ENCODE measurements around the gene HEXD.

HEXD gene

DNA sequence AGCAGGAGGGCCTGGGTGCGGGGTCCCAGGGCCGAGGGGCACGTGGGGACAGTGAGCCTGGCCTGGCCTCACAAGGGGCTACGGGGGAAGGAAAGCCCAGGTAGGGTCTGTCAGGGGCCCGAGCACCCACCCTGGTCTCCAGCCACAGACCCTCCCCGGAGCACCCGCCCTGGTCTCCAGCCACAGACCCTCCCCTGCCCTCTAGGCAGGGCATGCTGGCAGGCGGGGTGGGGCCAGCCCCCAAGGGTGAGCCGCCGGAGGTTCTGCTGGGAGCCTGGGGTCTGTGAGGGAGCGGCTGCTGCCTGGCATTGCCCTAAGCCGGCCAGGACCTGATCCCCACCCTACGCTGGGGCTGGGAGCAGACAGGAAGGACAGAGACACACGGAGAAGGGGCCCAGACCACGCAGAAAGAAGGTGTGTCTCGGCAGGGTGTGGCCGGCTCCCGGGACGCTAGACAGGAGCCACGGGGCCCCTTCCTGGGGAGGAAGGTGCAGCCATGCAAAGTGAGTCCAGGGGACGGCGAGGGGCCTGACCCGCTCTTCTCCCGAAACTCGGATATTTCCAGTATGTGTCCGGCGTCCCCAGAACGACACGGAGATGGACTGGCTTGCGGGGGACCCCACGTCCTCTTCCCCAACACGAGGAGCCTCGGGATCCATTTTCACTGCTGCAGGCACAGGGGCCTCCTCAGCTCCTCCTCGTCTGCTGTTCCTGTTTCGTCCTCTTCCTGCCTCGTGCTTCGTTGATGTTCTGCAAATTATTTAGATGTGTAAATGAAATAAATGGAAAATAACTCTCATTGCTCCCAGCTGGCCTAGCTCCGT is 31.1 kb upstream of the HEXD start:
- Mint-ChIP-seq H3K4me1 (peaks cover 7% of the 10 kb centered on the region), H3K9me3 (no peaks in the 10 kb centered on the region), H3K36me3 (no peaks in the 10 kb centered on the region), H3K27ac (no peak overlapping the region), H3K27me3 (peaks cover 47% of the 10 kb centered on the region), H3K4me3 (no peak overlapping the region)
- no peak for DNase-seq
- CTCF ChIA-PET, result no interaction called here

DNA sequence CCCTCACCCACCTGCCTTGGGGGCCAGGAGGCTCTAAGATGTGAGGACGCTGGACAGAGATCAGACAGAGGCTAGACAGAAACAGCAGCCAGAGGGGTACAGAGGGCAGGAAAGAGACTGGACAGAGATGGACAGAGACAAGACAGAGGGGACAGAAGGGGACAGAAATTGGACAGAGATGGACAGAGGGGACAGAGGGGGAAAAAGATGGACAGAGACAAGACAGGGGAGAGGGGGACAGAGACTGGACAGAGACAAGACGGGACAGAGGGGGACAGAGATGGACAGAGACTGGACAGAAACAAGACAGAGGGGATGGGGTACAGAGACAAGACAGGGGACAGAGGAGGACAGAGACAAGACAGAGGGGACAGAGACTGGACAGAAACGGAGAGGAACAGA is 30.4 kb upstream of the HEXD start:
- no peak for DNase-seq
- Mint-ChIP-seq H3K4me1 (peaks cover 7% of the 10 kb centered on the region), H3K27me3 (peaks cover 41% of the 10 kb centered on the region), H3K4me3 (no peak overlapping the region), H3K27ac (no peak overlapping the region), H3K9me3 (no peaks in the 10 kb centered on the region), H3K36me3 (peaks cover under 1% of the 10 kb centered on the region)
- CTCF ChIA-PET, result no interaction called here

DNA sequence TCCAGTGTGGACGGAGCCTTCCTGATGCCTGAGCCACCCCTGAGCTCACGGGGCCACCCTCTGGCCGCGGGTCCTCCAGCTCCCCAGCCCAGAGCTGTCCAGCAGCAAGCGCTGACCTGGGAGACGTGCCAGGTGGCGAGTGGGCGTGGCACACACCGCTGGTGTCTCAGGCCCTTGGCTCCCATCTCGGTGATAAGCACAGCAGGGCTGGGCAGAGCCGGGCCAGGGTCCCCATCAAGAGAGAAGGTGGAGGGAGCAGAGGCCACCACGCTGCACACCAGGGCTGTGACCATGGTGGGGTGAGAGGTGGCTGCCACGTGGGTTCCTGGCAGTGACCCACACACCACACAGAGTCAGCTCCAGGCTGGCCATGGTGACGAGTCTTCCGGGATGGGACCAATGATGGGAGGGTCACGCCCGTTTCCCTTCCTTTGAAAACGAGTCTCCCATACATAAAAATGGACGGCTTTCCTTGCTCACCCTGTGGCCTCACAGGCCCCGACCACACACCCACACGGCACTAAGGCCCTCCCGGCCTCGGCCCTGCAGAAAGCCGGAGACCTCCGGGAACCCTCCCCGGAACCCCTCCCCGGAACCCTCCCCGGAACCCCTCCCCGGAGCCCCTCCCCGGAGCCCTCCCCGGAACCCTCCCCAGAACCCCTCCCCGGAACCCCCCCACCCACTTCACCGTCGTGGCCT is 29.8 kb upstream of the HEXD start:
- no peaks in the 10 kb centered on the region for H3K9me3 Mint-ChIP-seq

DNA sequence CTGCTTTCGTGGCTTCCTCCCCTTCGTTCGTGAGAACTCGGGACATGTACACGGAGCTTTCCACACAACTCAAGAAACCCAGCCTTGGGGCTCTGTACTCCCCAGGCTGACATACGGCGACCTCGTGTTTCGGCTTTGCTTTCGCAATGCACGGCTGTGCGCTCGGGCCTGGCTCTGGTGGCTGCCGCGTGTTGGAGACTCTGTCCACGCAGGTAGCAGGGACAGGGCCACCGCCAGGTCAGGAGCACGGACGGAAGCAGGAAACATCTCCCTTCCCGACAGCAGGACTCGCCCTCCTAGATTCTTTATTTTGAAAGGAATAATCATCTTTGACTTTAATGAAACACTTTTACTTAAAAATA is 29.2 kb upstream of the HEXD start:
- no peak for DNase-seq
- CTCF ChIA-PET, result no interaction called here
- Mint-ChIP-seq H3K27ac (no peak overlapping the region), H3K4me1 (peaks cover 7% of the 10 kb centered on the region), H3K4me3 (no peak overlapping the region), H3K9me3 (no peaks in the 10 kb centered on the region), H3K27me3 (peaks cover 35% of the 10 kb centered on the region), H3K36me3 (peaks cover 2% of the 10 kb centered on the region)

More for the DNA sequence above, 29.8 kb upstream of the HEXD start:
- peaks cover 40% of the 10 kb centered on the region for H3K27me3 Mint-ChIP-seq
- DNase-seq, result no peak
- H3K36me3 Mint-ChIP-seq, result peaks cover 2% of the 10 kb centered on the region
- peaks cover 7% of the 10 kb centered on the region for H3K4me1 Mint-ChIP-seq
- H3K4me3 Mint-ChIP-seq, result no peak overlapping the region
- CTCF ChIA-PET, result no interaction called here
- H3K27ac Mint-ChIP-seq, result no peak overlapping the region

DNA sequence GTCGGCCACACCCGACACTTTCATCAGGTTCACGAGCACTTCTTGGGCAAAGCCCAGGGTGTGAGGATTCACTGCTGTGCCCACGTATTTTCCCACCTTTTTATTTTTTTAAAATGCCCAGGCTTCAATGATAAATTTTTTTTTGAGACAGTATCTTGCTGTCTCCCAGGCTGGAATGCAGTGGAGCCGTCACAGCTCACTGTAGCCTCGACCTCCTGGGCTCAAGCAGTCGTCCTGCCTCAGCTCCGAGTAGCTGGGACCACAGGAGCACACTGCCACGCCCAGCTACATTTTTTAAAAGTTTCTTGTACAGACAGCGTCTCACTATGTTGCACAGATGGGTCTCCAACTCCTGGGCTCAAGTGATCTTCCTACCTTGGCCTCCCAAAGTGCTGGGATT is 28.8 kb upstream of the HEXD start:
- Mint-ChIP-seq H3K27ac (no peak overlapping the region), H3K9me3 (no peaks in the 10 kb centered on the region), H3K36me3 (peaks cover 2% of the 10 kb centered on the region)

DNA sequence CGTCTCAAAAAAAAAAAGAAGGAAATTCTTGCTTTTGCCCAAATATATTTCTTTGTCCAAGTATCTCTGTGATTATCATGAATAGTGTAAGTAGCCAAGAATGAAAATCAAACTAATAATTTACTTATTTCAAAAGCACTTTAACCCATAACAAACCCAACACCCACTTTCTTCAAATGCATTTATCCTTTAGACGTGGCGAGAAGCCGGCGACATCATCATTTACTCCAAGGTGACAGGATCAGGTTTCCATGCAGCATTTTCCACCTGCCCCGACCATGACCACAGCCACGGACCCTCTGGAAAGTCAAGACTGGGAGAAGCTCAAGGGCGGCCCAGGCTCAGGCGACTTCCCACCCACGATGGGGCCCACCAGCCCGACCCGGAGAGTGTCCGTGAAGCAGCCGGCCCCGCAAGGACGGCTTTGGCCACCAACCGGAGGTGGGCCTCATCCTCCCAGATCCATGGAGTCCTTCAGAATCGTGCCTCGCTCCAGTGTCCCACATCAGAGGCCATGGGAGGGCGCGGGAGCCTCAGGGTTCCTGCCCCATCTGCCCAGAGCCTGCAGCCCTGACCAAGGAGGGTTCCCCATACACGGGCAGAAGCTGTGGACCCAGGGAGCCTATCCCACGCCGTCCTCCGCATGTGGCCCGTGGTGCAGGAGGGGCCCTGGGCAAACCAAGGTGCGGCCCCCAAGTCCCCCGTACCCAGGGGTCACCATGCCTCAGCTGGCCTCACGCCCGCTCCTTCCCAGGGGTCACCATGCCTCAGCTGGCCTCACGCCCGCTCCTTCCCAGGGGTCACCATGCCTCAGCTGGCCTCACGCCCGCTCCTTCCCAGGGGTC is 27.9 kb upstream of the HEXD start:
- no peaks in the 10 kb centered on the region for H3K9me3 Mint-ChIP-seq
- H3K4me3 Mint-ChIP-seq, result no peak overlapping the region
- H3K27ac Mint-ChIP-seq, result no peak overlapping the region
- no peak for DNase-seq
- H3K27me3 Mint-ChIP-seq, result peaks cover 22% of the 10 kb centered on the region
- CTCF ChIA-PET, result no interaction called here
- H3K4me1 Mint-ChIP-seq, result peaks cover 7% of the 10 kb centered on the region
- peaks cover 2% of the 10 kb centered on the region for H3K36me3 Mint-ChIP-seq

More for the DNA sequence above, 28.8 kb upstream of the HEXD start:
- peaks cover 31% of the 10 kb centered on the region for H3K27me3 Mint-ChIP-seq
- CTCF ChIA-PET, result no interaction called here
- no peak overlapping the region for H3K4me3 Mint-ChIP-seq
- no peak for DNase-seq
- peaks cover 7% of the 10 kb centered on the region for H3K4me1 Mint-ChIP-seq

DNA sequence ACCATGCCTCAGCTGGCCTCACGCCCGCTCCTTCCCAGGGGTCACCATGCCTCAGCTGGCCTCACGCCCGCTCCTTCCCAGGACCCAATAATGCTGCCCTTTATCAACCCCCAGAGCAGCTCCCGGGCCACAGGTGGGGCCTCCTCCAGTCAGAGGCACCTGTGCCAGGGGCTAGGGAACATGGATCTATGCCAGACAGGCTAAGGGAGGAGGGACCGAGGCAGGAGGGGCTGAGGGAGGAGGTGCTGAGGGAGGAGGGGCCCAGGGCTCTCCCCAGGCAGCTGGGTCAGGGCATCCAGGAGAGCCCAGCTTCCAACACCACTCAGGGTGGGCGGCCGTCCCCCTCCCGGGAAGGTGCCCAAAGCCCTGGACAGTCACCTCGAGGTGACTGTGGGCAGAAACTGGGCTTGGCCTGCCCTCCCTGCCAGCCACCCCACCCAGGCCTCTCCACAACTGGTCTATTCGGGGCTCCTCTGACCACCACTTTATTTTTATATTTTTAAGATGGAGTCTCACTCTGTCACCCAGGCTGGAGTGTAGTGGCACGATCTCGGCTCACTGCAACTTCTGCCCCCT is 27.2 kb upstream of the HEXD start:
- Mint-ChIP-seq H3K4me1 (peaks cover 7% of the 10 kb centered on the region), H3K27ac (no peak overlapping the region), H3K36me3 (peaks cover 2% of the 10 kb centered on the region), H3K9me3 (no peaks in the 10 kb centered on the region), H3K27me3 (peaks cover 17% of the 10 kb centered on the region), H3K4me3 (no peak overlapping the region)
- DNase-seq, result no peak
- CTCF ChIA-PET, result no interaction called here

DNA sequence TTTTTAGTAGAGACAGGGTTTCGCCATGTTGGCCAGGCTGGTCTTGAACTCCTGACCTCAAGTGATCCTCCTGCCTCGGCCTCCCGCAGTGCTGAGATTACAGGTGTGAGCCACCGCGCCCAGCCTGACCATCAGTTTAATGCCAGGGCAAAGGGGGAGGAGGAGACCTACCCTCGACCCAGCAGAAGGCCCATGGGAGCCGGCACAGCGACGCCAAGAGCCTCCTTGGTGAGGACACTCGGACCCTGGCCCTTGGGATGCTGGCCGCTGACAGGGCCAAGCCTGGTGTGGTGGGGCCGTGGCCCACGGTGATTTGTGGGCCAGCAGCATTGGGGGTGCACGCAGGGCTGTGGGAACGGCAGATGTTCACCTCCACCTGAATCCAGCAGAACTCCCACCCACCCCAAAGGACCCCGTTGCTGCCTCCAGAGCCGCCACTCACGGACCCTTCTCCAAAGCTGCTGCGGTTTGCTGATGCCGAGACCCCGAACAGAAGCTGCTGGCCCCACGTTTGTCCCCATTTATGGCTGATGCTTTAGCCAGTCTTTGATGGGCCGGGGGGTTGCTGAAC is 26.6 kb upstream of the HEXD start:
- H3K27me3 Mint-ChIP-seq, result peaks cover 13% of the 10 kb centered on the region
- CTCF ChIA-PET, result no interaction called here
- H3K9me3 Mint-ChIP-seq, result no peaks in the 10 kb centered on the region
- peaks cover 2% of the 10 kb centered on the region for H3K36me3 Mint-ChIP-seq
- no peak for DNase-seq
- H3K4me3 Mint-ChIP-seq, result no peak overlapping the region
- no peak overlapping the region for H3K27ac Mint-ChIP-seq
- peaks cover 7% of the 10 kb centered on the region for H3K4me1 Mint-ChIP-seq

DNA sequence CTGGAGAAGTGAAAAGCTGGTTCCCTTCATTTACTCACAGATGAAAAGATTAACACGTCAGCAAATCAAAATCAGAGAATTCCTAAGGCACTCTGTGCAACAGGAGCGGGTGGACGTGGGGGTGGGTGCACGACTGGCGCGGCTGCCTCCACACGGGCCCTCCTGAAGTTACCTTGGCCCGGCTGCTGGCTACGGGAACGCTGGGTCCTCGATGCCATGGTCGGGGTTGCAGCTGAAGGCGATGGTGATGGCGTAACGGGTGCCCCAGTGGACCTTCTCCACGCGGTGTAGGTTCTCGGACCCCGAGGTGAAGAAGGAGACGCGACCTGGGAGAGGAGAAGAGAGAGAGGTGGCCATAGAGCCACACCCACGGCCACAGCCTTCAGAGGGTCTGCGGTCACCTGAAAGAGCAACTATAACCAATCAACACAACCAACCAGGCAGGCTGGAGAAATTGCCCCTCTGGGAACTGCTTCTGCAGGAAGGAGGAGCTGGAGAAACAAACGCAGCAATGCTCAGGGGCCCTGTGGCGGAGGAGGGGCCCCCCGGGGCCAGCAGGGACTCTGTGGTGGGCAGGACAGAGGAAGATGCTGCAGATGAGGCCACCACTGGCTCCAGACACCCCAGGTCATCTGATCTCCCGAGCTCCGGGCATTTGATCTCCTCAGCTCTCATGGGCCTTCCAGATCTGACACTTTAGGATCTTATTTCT is 25.8 kb upstream of the HEXD start:
- Mint-ChIP-seq H3K27me3 (peaks cover 7% of the 10 kb centered on the region), H3K4me1 (peaks cover 3% of the 10 kb centered on the region), H3K4me3 (no peak overlapping the region), H3K27ac (no peak overlapping the region), H3K36me3 (peaks cover 2% of the 10 kb centered on the region), H3K9me3 (no peaks in the 10 kb centered on the region)
- DNase-seq, result no peak
- CTCF ChIA-PET, result no interaction called here

DNA sequence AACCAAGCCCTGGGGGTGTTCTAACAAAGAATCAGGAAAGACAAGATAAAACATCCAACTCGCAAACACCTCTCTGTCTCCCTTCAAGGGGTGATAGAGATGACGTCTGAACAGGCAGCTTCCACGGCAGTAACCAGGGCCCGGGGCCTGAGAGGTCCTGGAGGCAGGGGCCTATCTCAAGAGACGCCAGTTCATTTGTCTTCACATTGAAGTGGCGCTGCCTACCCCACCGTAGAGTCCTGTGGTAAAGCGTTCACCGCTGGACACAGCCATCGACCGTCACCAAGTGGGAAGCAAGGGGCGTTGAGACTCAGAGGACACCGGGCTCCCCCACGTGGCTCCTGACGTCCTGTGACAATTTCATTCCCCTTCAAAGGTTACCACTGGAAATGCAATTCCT is 25.2 kb upstream of the HEXD start:
- Mint-ChIP-seq H3K36me3 (peaks cover 2% of the 10 kb centered on the region), H3K4me1 (no peaks in the 10 kb centered on the region), H3K27me3 (peaks cover under 1% of the 10 kb centered on the region), H3K9me3 (no peaks in the 10 kb centered on the region), H3K27ac (no peak overlapping the region), H3K4me3 (no peak overlapping the region)
- CTCF ChIA-PET, result no interaction called here
- DNase-seq, result no peak

DNA sequence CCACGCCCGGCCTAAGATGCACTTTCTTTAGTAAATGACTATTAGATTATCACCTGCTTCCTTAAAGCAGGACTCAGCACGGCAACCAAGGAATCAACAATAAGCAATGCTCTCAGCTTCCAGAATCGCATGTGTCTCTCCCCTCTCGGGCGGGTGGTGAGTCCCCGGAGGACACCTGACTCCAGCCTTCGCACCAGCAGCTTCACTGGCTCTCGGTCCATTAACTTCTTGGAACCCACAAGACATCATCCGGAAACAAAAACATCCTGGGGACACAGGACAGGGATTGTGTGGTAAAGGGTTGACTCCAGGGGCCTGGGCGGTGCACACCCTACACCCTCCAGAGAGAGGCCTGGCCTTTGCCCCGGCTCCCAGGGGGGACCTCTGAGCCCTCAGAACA is 23.9 kb upstream of the HEXD start:
- H3K4me3 Mint-ChIP-seq, result no peak overlapping the region
- H3K9me3 Mint-ChIP-seq, result no peaks in the 10 kb centered on the region
- no peak for DNase-seq
- no peaks in the 10 kb centered on the region for H3K4me1 Mint-ChIP-seq
- no peaks in the 10 kb centered on the region for H3K27me3 Mint-ChIP-seq
- H3K36me3 Mint-ChIP-seq, result peaks cover 2% of the 10 kb centered on the region
- CTCF ChIA-PET, result interaction anchor here (1.1 kb wide), 1 partner anchor 43 kb away, joined by 3 read pairs; no protein-coding TSS in a partner anchor
- H3K27ac Mint-ChIP-seq, result no peak overlapping the region

DNA sequence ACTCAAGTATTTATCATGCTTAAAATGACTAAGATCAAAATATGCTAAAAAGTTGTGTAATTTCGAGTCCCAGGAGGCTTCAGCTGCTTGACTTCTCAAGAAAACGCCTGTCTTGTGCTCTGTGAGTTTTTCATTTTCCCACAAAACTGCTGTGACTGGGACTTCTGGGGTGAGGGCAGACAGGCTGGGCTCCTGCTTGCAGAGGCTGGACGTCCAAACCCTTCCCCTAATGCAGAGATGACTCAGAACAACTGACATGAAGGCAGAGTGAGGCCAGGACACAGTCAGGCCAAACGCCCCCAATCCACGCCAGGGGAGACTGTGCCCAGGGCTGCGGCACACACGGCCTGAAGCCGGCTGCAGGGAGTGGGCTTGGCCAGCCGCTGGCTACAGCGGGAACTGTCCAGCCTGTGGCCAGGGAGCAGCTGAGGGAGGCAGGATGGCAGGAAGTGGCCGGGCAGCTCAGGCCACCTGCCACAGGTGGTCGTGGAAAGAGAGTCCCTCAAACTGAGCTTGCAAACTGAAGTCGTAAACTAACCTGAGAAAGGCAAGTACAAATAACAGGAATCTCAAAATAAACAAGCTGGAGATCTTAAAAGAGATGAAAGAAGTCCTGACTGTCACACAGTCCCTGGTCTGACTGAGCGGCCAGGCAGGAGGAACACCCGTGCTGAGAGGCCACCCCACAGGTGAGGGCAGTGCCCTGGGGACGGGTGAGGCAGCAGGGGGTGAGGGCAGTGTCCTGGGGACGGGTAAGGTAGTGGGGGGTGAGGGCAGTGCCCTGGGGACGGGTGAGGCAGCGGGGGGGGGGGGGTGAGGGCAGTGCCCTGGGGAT is 21.3 kb upstream of the HEXD start:
- H3K36me3 Mint-ChIP-seq, result peaks cover 7% of the 10 kb centered on the region
- H3K27me3 Mint-ChIP-seq, result no peaks in the 10 kb centered on the region
- H3K9me3 Mint-ChIP-seq, result no peaks in the 10 kb centered on the region
- DNase-seq, result no peak
- CTCF ChIA-PET, result no interaction called here
- no peak overlapping the region for H3K27ac Mint-ChIP-seq
- H3K4me1 Mint-ChIP-seq, result peaks cover 18% of the 10 kb centered on the region
- no peak overlapping the region for H3K4me3 Mint-ChIP-seq

All from activated naive CD4-positive, alpha-beta T cell treated with anti-CD3 and anti-CD28 coated beads, Interleukin-2, amount 10 ng/mL, durations not matched to agents 7 days and 5 days (primary cell).